Measurements from ENCODE around the gene CLEC3B.
"Not testable (repeated sequence)": the region's sequence is repeated elsewhere in the genome, so short reads cannot be mapped to it uniquely, and the experiment has no call there.

Gene CLEC3B

GRCh38 chr3:45026038-45026437, at the start of gene CLEC3B:
TSS of gene CLEC3B (plus strand) at chr3:45026303. CDS start at chr3:45026363, 60 bp downstream.
- DNase-seq, result no peak

DNA sequence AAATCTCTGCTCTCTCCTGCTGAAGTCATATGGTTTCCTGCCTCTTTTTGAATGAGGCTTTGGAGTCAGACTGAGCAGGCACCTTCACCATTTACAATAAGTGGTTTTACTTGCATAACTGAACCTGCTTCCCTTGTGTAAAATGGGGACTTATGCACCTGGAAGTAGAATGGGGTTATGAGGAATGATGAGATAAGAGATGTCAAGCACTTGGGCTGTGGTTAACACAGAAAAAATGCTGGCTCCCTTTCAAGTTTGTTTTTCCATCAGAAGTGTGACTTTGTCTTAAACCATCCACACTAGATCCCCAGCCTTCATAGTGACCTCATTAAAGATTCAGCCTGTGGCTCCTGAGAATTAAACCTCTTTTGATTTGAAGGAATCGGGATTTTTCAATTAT, 44.9 kb upstream of the CLEC3B start:
- DNase-seq, result no peak

- no peak for DNase-seq
These were observed 44.4 kb upstream of the CLEC3B start for GRCh38 chr3:44981751-44982150.

GRCh38 chr3:44982817-44983216, 43.3 kb upstream of the CLEC3B start:
- no peak for DNase-seq

DNA sequence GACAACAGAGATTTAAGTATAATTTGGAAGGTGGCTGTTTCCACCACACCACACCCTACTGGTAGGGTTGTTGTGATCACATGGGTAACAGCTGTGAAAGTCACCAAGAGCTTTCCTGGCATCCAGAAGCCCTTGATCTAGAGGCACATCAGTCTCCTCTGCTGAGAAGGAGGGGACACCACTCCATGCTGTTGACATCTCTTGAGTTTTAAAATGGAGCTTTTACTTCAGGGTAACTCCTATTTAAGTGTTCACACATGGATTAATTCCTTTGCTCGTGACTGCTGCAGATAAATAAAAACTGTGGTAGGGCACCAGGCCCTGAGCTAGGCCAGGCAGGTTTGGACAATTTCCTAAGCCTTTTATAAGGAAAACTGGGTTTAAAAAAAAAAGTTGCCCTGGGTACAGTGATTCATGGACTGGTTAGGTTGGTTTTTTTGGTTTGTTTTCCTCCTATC, 42.6 kb upstream of the CLEC3B start:
- DNase-seq, result no peak

DNA sequence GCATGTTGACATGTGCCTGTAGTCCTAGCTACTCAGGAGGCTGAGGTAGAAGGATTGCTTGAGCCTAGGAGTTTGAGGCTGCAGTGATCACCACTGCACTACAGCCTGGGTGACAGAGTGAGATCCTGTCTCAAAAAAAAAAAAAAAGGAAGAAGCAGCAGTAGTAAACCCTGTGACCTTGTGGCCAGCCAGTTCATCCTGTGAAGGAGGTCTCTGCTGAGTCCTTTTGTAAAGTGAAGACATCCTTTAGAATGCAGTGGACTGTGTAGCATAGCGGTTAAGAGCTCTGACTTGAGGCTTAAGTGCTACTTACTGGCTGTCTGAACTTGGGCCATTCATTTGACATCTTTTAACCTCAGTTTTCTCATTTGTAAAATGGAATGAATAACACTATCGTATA, 41.8 kb upstream of the CLEC3B start:
- DNase-seq, result no peak

DNA sequence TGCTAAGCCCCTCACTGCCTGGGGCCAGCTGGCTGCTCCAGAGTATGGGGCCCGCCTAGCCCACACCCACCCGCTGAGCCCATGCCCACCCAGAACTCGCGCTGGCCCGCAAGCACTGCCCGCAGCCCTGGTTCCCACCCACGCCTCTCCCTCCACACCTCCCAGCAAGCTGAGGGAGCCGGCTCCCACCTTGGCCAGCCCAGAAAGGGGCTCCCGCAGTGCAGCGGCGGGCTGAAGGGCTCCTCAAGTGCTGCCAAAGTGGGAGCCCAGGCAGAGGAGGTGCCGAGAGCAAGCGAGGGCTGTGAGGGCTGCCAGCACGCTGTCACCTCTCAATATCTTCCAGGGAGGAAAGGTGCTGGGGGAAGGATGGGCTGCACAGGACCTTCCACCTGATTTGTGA, 39.8 kb upstream of the CLEC3B start:
- not testable (repeated sequence) for DNase-seq

DNA sequence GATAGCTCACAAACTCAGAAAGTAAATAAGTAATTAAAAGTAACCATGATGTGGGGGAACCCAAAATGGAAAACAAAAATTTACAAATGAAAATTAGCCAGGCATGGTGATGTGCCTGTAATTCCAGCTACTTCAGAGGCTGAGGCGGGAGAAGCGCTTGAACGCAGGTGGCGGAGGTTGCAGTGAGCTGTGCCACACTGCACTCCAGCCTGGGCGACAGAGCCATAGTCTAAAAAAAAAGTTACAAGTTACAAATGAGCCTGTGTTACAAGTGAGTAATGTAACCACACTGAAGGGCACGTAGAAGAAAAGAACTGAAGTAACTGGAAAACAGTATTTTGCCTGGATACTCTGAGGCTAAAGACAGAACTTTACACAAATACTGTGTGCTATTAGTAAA, 38.8 kb upstream of the CLEC3B start:
- no peak for DNase-seq

GRCh38 chr3:44988073-44988472, 38.0 kb upstream of the CLEC3B start:
- no peak for DNase-seq

GRCh38 chr3:44989141-44989540, 37.0 kb upstream of the CLEC3B start:
- no peak for DNase-seq

DNA sequence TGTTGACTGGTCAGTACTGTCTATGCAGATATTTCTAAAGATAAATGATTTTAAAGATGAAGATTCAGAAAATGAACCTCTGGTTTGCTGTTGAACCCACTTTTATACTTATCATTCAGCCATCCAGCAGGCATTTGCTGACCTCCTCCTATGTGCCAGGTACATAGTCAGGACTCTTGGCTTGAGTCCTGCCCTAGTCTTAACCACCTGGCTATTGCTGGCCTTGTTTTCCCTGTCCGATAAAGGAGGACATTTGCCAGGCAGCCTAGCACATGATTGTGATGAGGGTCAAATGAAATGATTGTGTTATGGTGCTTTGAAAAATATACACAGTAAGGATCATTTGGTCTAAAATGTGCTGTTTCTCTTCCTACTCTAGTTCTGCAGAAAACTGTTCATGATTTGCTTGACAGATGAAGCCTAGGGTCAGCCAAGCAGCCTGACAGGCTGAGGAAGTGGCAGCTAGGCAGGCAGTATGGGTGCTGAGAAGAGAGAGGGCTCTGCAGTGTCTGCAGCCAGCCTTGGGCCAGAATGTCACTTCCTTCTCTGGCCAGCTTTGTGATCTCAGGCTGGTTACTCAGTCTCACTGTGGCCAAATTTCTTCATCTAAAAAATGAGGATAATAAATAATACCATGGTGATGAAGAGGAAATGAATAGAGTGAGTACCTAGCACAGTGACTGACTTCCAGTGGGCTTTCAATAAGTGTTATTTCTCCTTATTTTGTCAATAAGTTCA, 36.3 kb upstream of the CLEC3B start:
- DNase-seq, result no peak

DNA sequence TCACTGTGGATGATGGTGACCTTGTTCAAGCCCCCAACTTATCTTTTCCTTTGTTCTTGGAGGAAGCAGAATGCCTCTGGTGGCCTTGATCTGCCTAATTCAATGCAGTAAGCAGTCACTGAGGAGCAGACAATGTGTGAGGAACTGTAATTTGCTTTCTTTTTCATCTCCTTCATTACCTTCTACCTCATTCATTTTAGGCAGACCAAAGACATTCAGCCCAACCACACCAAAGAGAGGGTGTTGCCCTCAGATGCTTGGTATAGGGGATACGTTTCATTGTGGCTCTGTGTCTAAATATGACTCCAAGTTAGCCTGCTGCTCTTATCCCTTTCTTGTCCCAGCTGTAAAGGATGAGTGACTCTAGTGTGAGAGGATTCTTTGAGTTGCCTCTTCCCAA, 34.8 kb upstream of the CLEC3B start:
- DNase-seq, result no peak

- DNase-seq, result no peak
These were observed 33.3 kb upstream of the CLEC3B start for GRCh38 chr3:44992555-44993470.

- no peak for DNase-seq
These were observed 32.5 kb upstream of the CLEC3B start for GRCh38 chr3:44993471-44994205.

DNA sequence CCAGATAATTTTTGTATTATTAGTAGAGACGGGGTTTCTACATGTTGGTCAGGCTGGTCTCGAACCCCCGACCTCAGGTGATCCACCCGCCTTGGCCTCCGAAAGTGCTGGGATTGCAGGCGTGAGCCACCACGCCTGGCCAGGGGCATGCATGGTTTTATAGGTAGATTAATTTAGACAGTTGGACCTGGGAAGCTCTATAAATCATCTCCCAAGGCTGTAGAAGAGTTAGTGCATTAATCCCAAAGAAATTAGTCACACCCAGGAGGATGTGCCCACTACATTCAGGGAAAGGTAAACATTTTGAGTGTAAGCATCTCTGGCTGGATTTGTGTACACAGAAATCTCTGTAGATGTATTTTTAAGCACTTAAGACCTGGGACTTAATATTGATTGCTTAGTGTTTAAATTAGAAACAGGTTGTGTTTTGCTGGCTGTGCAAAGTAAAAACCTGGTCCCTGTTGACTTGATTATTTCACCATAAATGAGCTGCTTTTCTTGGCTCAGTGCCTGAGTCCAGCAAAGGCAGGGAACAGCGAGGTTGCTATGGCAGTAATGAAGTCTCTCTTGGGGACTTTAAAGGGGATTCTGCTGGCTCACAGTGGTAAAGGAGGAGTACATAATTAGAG, 30.8 kb upstream of the CLEC3B start:
- peak in 1 of 2 experiments; percentile 7 for DNase-seq

GRCh38 chr3:44996556-44996969, 29.5 kb upstream of the CLEC3B start:
- DNase-seq, result no peak

- DNase-seq, result no peak
These were observed 26.3 kb upstream of the CLEC3B start for GRCh38 chr3:44999782-45000181.

GRCh38 chr3:45000823-45001222, 25.3 kb upstream of the CLEC3B start:
- DNase-seq, result no peak

DNA sequence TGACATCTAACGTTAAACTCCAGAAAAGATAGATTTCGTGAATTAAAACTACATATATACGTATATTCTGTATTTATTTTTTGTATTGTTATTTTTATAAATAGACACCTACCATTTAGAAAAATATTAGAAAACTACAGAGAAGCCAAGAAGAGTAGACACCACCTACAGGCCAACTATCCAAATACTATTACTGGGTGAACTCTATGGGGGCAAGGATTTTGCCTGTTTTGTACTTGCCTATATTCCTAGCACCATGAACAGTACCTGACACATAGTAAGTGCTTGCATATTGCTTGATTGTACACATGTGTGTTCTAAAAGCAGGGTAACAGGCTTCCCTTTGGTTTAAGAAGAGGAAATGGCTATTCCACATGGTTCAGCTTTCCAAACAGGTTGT, 24.4 kb upstream of the CLEC3B start:
- no peak for DNase-seq

DNA sequence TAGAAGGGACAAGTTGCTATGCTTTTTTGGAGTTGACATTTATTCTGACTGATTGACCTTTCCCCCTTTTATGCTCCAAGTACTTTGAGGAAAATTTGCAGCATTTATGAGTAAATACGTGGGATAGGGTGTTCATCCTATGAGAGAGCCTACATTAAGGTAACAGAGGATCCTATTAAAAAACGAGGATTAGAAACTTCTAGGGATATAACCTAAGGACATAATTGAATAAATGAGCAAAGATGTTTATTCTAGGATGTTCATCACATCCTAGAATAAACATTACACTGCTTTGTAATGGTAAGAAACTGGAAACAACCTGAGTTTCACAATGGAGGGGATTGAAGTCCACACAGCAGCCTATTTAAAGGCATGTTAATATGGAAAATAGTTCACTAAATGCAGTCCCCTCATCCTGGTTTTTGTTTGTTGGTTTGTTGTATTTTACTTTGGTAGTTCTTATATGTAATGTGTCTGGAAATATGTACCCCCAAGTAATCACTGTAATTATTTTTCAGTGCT, 23.9 kb upstream of the CLEC3B start:
- no peak for DNase-seq

DNA sequence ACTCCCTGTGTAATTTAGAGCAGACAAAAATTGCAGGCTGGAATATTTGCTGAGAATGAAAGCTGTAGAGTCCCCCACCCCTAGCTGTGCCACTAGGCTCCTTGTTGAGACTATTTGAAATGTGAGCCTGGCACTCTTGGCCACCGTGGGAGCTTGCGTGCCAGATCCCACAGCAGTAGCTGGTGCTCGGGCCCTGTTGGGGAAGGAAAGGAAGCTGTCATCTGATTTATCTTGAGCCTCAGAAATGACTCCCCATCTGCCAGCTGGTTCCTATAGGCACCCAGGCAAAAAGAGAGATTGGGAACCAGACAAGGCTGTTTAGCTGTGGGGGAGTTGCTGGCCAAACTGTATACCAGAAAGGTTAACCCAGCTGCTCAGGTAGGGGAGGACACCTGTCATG, 23.4 kb upstream of the CLEC3B start:
- DNase-seq, result no peak

- DNase-seq, result no peak
These were observed 22.7 kb upstream of the CLEC3B start for GRCh38 chr3:45003406-45003805.

DNA sequence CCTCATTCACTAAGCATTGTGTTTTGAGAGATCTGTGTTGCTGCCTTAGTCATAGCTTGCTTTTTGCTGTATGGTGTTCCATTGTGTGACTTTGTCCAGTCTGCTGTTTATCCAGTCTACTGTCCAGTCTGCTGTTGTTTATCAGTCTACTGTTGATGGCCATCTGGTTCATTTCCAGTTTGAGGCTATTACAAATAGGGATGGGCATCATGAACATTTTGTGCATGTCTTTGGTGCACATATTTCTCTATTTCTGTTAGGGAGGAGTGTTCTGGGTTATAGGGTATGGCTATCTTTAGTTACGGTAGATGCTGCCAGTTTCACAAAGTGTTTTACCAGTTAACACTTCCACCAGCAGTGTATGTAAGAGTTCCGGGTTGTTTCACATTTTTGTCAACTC, 22.2 kb upstream of the CLEC3B start:
- DNase-seq, result no peak

Data from NCI-H446 (cell line).